ENCODE results near the gene GSN.

The GSN gene

GRCh38 chr9:121362813-121363621 lies 95.1 kb downstream of the GSN start:
- TF ChIP-seq CTCF (IDR thresholded peaks at IDR 0.05; ENCODE audit: low read length, missing control alignments), result no peak
- H3K4me3 ChIP-seq (replicated peaks; ENCODE audit: low read depth, low read length), result peak overlapping the region; percentile 8
- peak; percentile 78 for DNase-seq (ENCODE audit: low read depth)

- H3K4me3 ChIP-seq (replicated peaks; ENCODE audit: low read depth, low read length), result no peak overlapping the region
Measured at GRCh38 chr9:121363622-121363961, 95.6 kb downstream of the GSN start.

GRCh38 chr9:121364077-121364476 lies 96.1 kb downstream of the GSN start:
- no peak overlapping the region for H3K4me3 ChIP-seq (replicated peaks; ENCODE audit: low read depth, low read length)
- no peak for TF ChIP-seq CTCF (IDR thresholded peaks at IDR 0.05; ENCODE audit: low read length, missing control alignments)
- DNase-seq (ENCODE audit: low read depth), result no peak

More at GRCh38 chr9:121363622-121363961, 95.6 kb downstream of the GSN start:
- no peak for TF ChIP-seq CTCF (IDR thresholded peaks at IDR 0.05; ENCODE audit: low read length, missing control alignments)
- DNase-seq (ENCODE audit: low read depth), result no peak

GRCh38 chr9:121364886-121365285 lies 96.9 kb downstream of the GSN start:
- no peak for TF ChIP-seq CTCF (IDR thresholded peaks at IDR 0.05; ENCODE audit: low read length, missing control alignments)
- DNase-seq (ENCODE audit: low read depth), result no peak
- H3K4me3 ChIP-seq (replicated peaks; ENCODE audit: low read depth, low read length), result no peak overlapping the region

GRCh38 chr9:121365564-121365963 lies 97.6 kb downstream of the GSN start:
- H3K4me3 ChIP-seq (replicated peaks; ENCODE audit: low read depth, low read length), result no peak overlapping the region
- no peak for DNase-seq (ENCODE audit: low read depth)
- TF ChIP-seq CTCF (IDR thresholded peaks at IDR 0.05; ENCODE audit: low read length, missing control alignments), result no peak

GRCh38 chr9:121366611-121367192 lies 98.7 kb downstream of the GSN start:
- no peak for DNase-seq (ENCODE audit: low read depth)
- peak overlapping the region; percentile 70 for H3K4me3 ChIP-seq (replicated peaks; ENCODE audit: low read depth, low read length)
- TF ChIP-seq CTCF (IDR thresholded peaks at IDR 0.05; ENCODE audit: low read length, missing control alignments), result no peak

All from fibroblast of pulmonary artery (primary cell).